AG09319 (cell line): Measurements from ENCODE around the gene FGD6.
"Not testable (repeated sequence)": the region's sequence is repeated elsewhere in the genome, so short reads cannot be mapped to it uniquely, and the experiment has no call there.

Source experiments
- DNase-seq: peaks from one replicate; pipeline ENCODE4 v3.0.0-alpha.2; 2010; ENCODE audit warnings: low read depth; ENCODE audit errors: extremely low read depth
- TF ChIP-seq, protein P1 (sequence below): IDR thresholded peaks from 2 replicates; pipeline ENCODE4 v1.5.1; 2011; ENCODE audit warnings: low read depth, mild to moderate bottlenecking, inconsistent platforms, low read length, moderate library complexity

Gene FGD6

DNA sequence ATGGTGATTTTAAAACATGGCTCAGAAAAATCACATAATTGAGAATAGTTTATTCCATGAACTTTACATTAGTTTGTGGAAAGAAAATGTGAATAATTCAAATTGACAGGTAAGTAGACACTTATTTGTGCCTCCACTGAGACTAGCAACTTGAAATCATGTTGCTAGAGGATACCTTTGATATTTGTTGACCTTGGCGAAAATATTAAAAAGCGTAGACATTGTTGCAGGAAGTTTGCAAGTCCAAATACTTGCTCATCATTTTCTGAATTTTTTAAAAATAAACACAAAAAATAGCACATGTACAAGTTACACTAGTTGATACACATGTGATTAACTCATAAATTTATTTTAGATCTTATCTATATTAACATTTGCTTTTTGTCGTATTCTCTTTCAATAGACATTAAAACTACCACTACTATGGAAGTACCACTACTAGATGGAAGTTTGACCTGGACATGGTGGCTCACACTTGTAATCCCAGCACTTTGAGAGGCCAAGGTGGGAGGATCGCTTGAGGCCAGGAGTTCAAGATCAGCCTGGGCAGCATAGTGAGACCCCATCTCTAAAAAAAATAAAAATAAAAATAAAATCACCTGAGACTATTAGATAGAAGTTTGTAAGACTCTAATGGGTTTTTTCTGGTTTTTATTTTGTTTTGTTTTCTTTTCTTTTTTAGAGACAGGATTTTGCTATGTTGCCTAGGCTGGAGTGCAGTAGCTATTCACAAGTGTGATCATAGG is 24.7 kb upstream of the FGD6 start:
- DNase-seq, result no peak
- TF ChIP-seq, protein P1, sequence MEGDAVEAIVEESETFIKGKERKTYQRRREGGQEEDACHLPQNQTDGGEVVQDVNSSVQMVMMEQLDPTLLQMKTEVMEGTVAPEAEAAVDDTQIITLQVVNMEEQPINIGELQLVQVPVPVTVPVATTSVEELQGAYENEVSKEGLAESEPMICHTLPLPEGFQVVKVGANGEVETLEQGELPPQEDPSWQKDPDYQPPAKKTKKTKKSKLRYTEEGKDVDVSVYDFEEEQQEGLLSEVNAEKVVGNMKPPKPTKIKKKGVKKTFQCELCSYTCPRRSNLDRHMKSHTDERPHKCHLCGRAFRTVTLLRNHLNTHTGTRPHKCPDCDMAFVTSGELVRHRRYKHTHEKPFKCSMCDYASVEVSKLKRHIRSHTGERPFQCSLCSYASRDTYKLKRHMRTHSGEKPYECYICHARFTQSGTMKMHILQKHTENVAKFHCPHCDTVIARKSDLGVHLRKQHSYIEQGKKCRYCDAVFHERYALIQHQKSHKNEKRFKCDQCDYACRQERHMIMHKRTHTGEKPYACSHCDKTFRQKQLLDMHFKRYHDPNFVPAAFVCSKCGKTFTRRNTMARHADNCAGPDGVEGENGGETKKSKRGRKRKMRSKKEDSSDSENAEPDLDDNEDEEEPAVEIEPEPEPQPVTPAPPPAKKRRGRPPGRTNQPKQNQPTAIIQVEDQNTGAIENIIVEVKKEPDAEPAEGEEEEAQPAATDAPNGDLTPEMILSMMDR, result no peak

DNA sequence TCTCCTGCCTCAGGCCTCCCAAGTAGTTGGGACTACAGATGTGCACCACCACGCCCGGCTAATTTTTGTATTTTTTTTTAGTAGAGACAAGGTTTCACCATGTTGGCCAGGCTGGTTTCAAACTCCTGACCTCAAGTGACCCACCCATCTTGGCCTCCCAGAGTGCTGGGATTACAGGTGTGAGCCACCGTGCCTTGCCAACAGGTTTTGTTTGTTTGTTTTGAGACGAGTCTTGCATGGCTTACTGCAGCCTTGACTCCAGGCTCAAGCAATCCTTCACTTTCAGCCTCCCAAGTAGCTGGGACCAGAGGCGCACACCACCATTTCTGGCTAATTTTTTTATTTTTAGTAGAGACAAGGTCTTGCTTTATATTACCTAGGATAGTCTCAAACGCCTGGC is 23.9 kb upstream of the FGD6 start:
- not testable (repeated sequence) for DNase-seq

DNA sequence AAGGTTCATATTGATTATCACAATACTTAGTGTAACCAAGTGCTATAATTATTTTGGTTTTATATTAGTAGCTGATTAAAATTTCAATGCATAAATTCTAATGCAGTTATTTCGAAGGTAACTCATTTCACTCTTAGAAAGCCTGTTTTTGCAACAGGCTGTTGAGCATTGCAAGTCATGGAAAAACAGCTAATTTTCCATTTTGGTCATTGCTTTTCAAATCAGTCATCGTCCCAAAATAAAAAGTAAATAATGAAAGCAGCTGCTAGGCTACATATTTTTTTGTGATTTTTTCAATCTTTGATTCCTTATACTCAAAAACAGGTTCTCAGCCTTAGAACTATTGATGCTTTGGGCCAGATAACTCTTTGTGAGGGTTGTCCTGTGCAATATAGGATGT is 23.3 kb upstream of the FGD6 start:
- DNase-seq, result no peak
- TF ChIP-seq, protein P1, result no peak

DNA sequence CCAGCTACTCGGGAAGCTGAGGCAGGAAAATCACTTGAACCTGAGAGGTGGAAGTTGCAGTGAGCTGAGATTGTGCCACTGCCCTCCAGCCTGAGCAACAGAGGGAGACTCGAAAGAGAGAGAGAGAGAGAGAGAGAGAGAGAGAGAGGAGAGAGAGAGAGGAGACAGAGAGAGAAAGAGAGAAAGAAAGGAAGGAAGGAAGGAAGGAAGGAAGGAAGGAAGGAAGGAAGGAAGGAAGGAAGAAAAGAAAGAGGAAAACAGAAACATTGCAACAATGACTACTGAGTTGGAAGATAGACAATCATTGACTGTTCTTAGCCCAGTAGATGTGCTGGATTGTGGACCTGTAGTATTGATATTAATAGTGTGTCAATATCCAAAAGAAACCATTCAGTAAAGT is 22.6 kb upstream of the FGD6 start:
- not testable (repeated sequence) for DNase-seq

DNA sequence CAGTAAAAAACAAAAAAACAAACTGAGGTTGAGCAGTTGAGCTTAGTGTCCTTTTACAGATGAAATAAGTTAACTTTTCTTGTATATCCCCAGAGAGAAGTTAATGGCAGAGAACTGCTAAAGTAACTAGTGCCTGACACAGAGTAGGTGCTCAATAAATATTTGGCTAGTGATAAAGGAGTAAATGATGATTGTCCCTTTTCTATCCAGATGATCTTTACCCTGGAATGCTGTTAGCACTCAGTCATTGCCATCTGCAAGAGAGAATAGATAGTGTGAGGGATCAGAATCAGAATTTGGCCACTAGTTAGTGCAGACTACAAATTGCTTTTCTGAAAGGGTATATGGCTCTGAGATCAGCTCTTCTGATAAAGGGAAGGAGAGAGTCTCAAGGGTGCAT is 21.9 kb upstream of the FGD6 start:
- no peak for DNase-seq
- TF ChIP-seq, protein P1, result no peak

DNA sequence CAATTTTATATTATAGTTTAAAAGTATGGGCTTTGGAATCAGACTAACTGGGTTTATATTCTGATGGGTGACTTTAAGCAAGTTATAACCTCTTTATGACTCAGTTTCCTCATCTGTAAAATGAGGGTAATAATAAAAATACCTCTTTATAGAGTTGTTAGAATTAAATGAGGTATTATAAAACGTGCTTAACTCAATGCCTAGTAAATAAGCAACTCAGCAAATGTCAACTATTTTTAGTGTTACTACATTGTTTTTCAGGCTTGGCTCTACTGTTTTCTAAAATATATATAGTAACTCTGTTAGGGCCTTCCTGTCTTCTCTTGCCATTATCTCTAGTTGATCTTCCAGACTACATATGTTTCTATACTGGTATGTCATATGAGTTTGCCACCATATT is 20.9 kb upstream of the FGD6 start:
- TF ChIP-seq, protein P1, result no peak
- DNase-seq, result no peak

DNA sequence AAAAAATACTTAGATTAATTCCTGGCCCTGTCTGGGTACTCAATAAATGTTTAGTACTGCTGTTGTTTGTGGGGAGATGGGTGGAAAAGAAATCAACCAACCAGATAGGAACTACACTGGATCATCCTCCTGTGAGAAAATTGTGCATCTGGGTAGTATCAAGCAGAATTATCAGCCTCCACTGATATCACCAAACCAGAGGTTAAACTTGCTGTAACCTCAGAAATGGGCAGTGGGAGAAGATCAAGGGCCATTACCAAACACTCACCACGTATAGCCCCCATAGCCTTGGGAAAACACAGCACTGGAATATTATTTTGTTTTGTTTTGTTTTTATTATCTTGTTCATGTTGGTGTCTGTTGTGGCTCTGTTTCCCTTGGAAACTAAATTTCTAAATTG is 20.0 kb upstream of the FGD6 start:
- TF ChIP-seq, protein P1, result no peak

DNA sequence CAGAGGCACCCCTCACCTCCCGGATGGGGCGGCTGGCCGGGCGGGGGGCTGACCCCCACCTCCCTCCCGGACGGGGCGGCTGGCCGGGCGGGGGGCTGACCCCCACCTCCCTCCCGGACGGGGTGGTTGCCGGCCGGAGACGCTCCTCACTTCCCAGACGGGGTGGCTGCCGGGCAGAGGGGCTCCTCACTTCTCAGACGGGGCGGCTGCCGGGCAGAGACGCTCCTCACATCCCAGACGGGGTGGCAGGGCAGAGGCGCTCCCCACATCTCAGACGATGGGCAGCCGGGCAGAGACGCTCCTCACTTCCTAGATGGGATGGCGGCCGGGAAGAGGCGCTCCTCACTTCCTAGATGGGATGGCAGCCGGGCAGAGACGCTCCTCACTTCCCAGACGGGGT is 18.4 kb upstream of the FGD6 start:
- DNase-seq, result not testable (repeated sequence)

More for the DNA sequence above, 20.0 kb upstream of the FGD6 start:
- DNase-seq, result no peak

DNA sequence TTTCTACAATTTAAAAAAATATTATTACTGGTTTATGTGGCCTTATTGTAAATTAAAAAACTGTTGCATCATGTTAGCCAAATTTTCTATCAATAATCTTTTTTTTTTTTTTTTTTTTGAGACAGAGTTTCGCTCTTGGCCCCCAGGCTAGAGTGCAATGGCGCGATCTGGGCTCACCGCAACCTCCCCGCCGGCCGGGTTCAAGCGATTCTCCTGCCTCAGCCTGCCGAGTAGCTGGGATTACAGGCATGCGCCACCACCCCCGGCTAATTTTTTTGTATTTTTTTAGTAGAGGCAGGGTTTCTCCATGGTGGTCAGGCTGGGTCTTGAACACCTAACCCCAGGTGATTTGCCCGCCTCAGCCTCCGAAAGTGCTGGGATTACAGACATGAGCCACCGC is 16.9 kb upstream of the FGD6 start:
- not testable (repeated sequence) for DNase-seq

DNA sequence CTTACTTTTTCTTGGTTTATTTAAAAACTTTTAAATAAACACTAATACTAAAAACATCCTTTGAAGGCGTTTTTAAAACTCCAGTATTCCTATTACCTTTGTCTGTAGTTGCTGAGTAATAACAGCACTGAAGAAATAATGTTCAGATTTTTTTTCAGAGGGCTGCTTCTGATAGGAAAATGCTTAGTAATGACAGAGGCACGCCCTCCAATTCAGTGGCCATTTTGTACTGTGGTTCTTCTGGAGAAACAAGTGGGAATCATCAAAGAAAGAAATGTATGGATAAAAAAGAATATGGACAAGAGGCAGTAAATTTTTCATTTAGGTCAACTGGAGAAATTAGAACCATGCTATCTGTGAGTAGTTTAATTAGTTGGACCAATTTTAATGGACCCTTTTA is 13.9 kb upstream of the FGD6 start:
- TF ChIP-seq, protein P1, result no peak
- no peak for DNase-seq
